HG03575 (cell line): Measurements from ENCODE around the gene PRKG1.
"Not testable (repeated sequence)": the region's sequence is repeated elsewhere in the genome, so short reads cannot be mapped to it uniquely, and the experiment has no call there.

Experiments used
- ATAC-seq: cut with Tn5 transposase; IDR thresholded peaks from one replicate; pipeline ENCODE4 v1.9.1; 2021; ENCODE audit not compliant: unreplicated experiment, insufficient number of reproducible peaks, low FRiP score; ENCODE audit errors: extremely low read depth

Gene PRKG1

DNA sequence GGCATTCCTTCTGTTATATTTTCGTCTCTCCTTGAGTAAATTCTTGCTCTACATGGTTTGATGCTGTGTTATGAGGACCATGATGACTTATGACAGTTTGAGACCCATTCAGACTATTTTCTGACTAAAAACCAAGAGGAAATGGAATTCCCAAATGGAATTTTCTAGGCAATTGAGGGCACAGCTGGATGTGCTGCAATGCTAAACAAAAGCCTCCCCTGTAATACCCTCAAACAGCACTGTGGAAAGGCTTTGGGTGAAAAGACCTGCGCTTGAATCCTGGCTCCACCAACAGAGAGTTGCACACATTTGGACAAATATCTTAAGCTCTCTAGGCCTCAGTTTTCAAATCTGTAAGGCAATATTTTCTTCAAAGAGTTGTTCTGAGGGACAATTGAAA, 129.1 kb downstream of the PRKG1 start:
- no peak for ATAC-seq

GRCh38 chr10:51204066-51204465, 129.8 kb downstream of the PRKG1 start:
- no peak for ATAC-seq

GRCh38 chr10:51204701-51205100, 130.4 kb downstream of the PRKG1 start:
- ATAC-seq, result no peak

GRCh38 chr10:51206500-51206899, 132.2 kb downstream of the PRKG1 start:
- ATAC-seq, result no peak

GRCh38 chr10:51212937-51213336, 138.7 kb downstream of the PRKG1 start:
- not testable (repeated sequence) for ATAC-seq

DNA sequence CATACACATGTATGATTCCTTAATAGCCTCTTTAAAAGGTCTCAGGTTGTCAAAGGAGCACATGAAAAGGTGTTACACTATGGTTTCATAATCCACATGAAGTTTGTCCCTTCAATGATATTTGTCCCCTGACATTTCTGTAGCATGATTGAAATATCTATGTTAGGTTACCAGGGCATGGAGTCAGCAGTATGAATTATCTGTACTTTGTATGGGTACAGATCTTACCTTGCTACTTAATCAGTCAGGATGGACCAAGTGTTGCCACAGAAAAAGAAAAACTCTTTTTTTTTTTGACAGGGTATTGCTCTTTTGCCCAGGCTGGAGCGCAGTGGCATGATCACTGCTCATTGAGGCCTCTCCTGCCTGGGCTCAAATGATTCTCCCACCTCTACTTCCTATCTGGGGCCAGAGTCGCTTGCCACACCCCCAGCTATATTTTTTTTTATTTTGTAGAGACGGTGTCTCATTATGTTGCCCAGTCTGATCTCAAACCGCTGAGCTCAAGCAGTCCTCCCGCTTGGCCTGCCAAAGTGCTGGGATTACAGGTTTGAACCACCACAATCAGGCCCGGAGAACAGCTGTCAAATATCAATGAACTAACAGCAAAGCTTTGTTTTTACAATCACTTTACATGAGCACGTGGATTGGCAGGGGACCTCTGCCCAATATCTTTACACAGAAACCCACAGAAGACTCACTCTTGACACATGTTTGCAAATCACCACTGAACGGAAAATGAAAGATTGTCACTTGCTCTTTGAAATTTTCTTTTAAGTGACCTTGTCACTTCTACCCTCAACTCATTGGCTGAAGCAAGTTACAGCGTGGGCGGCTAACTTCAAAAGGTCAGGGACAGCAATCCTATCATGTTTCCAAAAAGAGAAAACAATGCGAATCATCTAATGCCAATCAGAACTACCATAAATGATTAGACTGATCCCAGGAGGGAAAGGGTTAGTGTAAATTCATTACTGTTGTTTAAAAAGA, 140.2 kb downstream of the PRKG1 start:
- no peak for ATAC-seq

GRCh38 chr10:51215951-51216834, 141.9 kb downstream of the PRKG1 start:
- ATAC-seq, result no peak

GRCh38 chr10:51217505-51217904, 143.2 kb downstream of the PRKG1 start:
- ATAC-seq, result no peak

GRCh38 chr10:51224671-51225161, 150.4 kb downstream of the PRKG1 start:
- no peak for ATAC-seq

- ATAC-seq, result no peak
Measured at GRCh38 chr10:51227897-51228713, 153.8 kb downstream of the PRKG1 start.

GRCh38 chr10:51228714-51229100, 154.4 kb downstream of the PRKG1 start:
- no peak for ATAC-seq

GRCh38 chr10:51230887-51231585, 156.7 kb downstream of the PRKG1 start:
- ATAC-seq, result no peak

DNA sequence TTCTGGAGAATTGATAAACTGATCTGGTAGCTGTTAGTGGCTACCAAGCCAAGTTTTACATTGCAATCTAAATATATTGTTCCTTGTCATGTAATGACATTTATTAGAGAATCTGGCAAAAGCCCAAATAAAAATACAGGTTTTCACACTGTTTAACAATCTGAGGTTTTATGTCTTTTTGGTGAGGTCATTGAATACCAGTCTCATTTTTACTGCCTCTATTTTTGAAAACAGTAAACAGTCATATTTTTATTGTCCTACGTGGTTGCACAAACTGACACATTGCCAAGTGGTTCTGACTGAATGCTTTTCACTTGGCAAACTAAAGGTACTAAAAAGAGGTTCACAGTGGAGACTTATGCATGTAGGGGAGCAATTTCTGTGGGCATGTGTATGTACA, 157.5 kb downstream of the PRKG1 start:
- ATAC-seq, result no peak

- no peak for ATAC-seq
Measured at GRCh38 chr10:51233337-51234100, 159.2 kb downstream of the PRKG1 start.

GRCh38 chr10:51235865-51236264, 161.6 kb downstream of the PRKG1 start:
- no peak for ATAC-seq

DNA sequence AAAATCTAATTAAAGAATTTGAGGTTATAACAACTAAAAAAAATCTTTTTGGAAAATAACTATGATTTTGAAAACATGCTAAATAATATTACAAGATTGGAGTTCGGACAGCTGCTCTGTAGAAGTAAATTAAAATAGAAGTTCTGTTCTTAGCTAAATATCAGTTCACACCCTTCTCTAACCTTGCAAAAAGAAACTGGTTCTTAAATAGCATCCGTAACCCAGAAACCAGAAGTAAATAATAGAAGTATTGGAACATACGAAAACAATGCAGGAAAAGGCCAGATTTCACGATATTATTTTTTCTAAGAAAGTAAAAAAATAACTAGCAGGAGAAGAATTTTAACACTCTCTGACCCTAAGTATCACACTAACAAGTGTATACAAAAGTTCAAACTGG, 164.7 kb downstream of the PRKG1 start:
- ATAC-seq, result no peak

DNA sequence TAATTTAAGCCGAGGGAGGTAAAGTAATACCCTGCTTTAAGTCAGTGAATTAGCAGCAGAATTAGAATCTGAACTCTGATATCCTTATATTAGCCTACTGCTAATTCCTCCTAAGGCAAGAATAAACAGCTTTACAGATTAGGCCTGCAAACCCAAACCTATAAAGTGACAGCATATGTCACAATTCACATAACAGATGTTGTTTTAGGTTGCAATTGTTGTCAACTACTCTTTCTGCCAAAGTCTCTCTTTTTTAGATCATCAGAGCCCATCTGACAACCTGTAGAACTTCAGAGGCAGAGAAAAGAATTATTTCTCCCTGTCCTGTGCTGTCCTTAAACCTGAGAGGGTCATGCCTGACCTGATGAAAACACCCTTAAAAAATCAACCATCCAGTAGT, 167.2 kb downstream of the PRKG1 start:
- no peak for ATAC-seq

DNA sequence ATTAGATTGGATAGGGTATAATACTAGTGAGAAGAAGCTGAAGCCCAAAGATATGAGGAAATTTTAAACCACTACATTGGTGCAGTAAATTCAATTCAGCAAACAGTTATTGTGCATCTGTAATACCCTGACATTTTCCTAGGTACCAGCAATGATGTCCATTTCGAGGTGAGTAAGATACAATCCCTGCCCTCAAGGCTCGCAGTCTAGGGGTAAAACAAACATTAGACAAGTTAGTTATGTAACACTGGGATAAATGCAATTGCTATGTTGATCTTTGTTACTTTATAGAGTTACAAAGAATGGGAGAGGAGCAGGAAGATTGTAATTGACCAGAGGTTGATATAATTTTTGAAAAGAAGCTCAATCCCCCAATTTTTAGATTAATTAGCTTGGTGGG, 168.1 kb downstream of the PRKG1 start:
- no peak for ATAC-seq
